Esophagus muscularis mucosa (tissue), 4 donors: Measurements from ENCODE around the gene CELSR1. TPM values are rescaled to one million over a fixed set of nuclear protein-coding genes. Genes with fewer than 3 reads are reported as not detected.

ENCODE experiments used
- DNase-seq: peaks from one replicate; pipeline ENCODE4 v3.0.0-alpha.2; 2017; ENCODE audit errors: extremely low spot score
- H3K27ac ChIP-seq, 4 donors: fragments of 200-600 bp; sonication (generic); replicated peaks in 1 of 4; 1 replicate in 3 of 4; 2 replicates in 1 of 4; pipeline ENCODE4 v1.5.1; 2016 to 2019; ENCODE audit warnings: mild to moderate bottlenecking in 1 of 4
- H3K27me3 ChIP-seq, 4 donors: fragments of 200-600 bp; sonication (generic); one replicate each; pipeline versions ENCODE4 v1.5.1 to v1.6.0; 2016 to 2019
- H3K36me3 ChIP-seq, 4 donors: fragments of 200-600 bp; sonication (generic); one replicate each; pipeline ENCODE4 v1.5.1; 2016 to 2019
- H3K4me1 ChIP-seq, 4 donors: fragments of 200-600 bp; sonication (generic); one replicate each; pipeline ENCODE4 v1.5.1; 2016 to 2019
- H3K4me3 ChIP-seq, 4 donors: fragments of 200-600 bp; sonication (generic); 1 replicate in 2 of 4; 2 replicates in 2 of 4; pipeline ENCODE4 v1.5.1; 2016 to 2019; ENCODE audit warnings: mild to moderate bottlenecking in 4 of 4, moderate library complexity in 1 of 4
- H3K9me3 ChIP-seq, 4 donors: fragments of 200-600 bp; sonication (generic); 1 replicate in 3 of 4; 2 replicates in 1 of 4; pipeline ENCODE4 v1.5.1; 2016 to 2019
- EP300 ChIP-seq: sonication (generic); formaldehyde crosslinking; IDR thresholded peaks from one replicate; pipeline ENCODE4 v1.6.1; 2017; ENCODE audit warnings: antibody characterized with exemption
- POLR2A ChIP-seq: fragments of 450-650 bp; IDR thresholded peaks from one replicate; pipeline ENCODE4 v1.6.1; 2017; ENCODE audit warnings: antibody characterized with exemption, moderate library complexity, mild to moderate bottlenecking, low read depth
- POLR2AphosphoS5 ChIP-seq, 2 donors: sonication (generic); formaldehyde crosslinking; IDR thresholded peaks; one replicate each; pipeline ENCODE4 v1.6.1; 2017; ENCODE audit warnings: antibody characterized with exemption in 2 of 2
- WGBS: methylation state at CpG from one replicate; pipeline ENCODE4 v1.1.5; 2018; 5-methylcytosine and 5-hydroxymethylcytosine counted together
- intact Hi-C: fragments of 100-400 bp; cut with DNase I; formaldehyde crosslinking; loops from one replicate; pipeline ENCODE4 v1.15.1; 2023
- total RNA-seq, 4 donors: library from RNA; depleted of rRNA; stranded (reverse); fragments of >200 nt; gene quantifications; one replicate each; pipeline versions ENCODE4 v1.1.0 to v1.2.1, GENCODE V29; 2016
- TF ChIP-seq, protein P1 (sequence below), 3 experiments: fragments of 200-600 bp in 2 of 3; fragments of 450-650 bp in 1 of 3; sonication (generic) in 2 of 3; IDR thresholded peaks; one replicate each; pipeline ENCODE4 v1.5.1; 2017 to 2019; ENCODE audit warnings: antibody characterized with exemption in 3 of 3, mild to moderate bottlenecking in 2 of 3, moderate library complexity in 1 of 3

CELSR1 gene
- total RNA-seq, 4 donors from 2014 or later, result 2.5 to 2.7 (median 2.6) TPM

DNA sequence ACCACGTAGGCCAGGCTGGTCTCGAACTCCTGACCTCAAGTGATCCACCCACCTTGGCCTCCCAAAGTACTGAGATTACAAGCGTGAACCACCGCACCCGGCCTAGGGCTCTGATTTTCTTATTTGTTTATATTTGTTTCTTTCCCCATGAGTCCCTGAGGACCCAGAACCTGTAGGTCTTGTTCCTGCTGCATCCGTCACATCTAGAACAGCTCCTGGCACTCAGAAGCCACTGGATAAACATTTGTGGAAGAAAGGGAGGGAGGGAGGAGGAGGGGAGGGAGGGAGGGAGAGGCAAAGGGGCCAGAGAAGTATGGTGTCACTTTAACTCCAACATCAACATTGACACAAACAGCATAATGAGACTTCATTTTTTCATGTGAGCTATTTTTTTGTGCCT is 67.7 kb downstream of the CELSR1 start:
- peaks cover 0 to 23% (median 0%) of the 10 kb centered on the region in 4 donors for H3K27me3 ChIP-seq
- H3K27ac ChIP-seq, result no peak overlapping the region
- TF ChIP-seq, protein P1, sequence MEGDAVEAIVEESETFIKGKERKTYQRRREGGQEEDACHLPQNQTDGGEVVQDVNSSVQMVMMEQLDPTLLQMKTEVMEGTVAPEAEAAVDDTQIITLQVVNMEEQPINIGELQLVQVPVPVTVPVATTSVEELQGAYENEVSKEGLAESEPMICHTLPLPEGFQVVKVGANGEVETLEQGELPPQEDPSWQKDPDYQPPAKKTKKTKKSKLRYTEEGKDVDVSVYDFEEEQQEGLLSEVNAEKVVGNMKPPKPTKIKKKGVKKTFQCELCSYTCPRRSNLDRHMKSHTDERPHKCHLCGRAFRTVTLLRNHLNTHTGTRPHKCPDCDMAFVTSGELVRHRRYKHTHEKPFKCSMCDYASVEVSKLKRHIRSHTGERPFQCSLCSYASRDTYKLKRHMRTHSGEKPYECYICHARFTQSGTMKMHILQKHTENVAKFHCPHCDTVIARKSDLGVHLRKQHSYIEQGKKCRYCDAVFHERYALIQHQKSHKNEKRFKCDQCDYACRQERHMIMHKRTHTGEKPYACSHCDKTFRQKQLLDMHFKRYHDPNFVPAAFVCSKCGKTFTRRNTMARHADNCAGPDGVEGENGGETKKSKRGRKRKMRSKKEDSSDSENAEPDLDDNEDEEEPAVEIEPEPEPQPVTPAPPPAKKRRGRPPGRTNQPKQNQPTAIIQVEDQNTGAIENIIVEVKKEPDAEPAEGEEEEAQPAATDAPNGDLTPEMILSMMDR (IDR thresholded peaks at IDR 0.05), result no peak
- TF ChIP-seq POLR2A, result no peak
- no peak for TF ChIP-seq POLR2AphosphoS5 (IDR thresholded peaks at IDR 0.05)
- no peak for TF ChIP-seq EP300
- WGBS, result 65% methylated on average over 6 of the region's 6 CpGs
- intact Hi-C loops, result no loop called here
- no peak overlapping the region for H3K4me3 ChIP-seq
- no peak for DNase-seq
- H3K36me3 ChIP-seq, result no peaks in the 10 kb centered on the region
- H3K4me1 ChIP-seq, result no peaks in the 10 kb centered on the region
- H3K9me3 ChIP-seq, result no peaks in the 10 kb centered on the region

DNA sequence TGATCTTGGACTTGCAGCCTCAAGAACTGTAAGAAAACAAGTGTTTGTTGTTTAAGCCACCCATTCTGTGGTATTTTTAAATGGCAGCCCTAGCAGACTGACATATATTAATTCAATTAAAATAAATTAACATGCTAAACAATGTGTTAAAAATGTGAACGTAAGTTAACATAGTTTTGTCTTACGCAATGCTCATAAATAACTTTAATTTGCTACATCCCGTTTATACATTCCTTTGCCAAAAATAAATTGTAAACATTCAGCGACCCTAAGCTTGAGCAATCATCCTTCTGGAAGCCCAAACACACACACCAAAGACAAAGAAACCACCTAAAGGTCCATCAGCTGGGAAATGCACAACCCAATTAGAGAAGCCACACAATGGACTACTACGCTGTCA is 70.4 kb downstream of the CELSR1 start:
- H3K36me3 ChIP-seq, result peaks cover 0 to 9% (median 0%) of the 10 kb centered on the region in 4 donors
- intact Hi-C loops, result no loop called here
- no peaks in the 10 kb centered on the region for H3K4me1 ChIP-seq
- H3K27me3 ChIP-seq, result peaks cover 0 to 18% (median 0%) of the 10 kb centered on the region in 4 donors
- 68% methylated on average over 5 of the region's 5 CpGs for WGBS
- DNase-seq, result no peak
- H3K4me3 ChIP-seq, result no peak overlapping the region
- H3K9me3 ChIP-seq, result no peaks in the 10 kb centered on the region
- TF ChIP-seq EP300, result no peak
- H3K27ac ChIP-seq, result no peak overlapping the region

DNA sequence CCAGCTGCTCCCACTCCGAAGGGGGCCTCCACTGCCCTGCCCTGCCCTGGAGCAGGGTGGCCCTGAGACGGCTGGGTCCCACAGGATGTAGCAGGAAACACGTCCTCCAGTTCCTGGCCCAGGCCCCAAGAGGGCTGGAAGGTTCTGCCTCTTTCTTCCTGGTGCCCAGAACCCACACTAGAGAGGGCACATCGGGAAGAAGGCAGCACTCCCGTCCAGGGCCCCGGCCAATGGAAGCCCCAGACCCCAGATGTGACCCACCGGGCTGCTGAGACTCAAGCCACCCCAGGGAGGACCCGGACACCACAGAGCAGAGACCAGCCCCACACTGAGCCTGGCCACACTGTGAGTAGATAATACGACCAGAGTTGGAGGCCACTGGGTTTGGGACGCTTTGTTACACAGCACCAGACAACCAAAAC is 71.2 kb downstream of the CELSR1 start:
- Histone ChIP-seq H3K4me3 (no peak overlapping the region), H3K4me1 (no peaks in the 10 kb centered on the region), H3K27me3 (peaks cover 0 to 18% (median 0%) of the 10 kb centered on the region in 4 donors), H3K36me3 (peaks cover 0 to 13% (median 0%) of the 10 kb centered on the region in 4 donors), H3K27ac (no peak overlapping the region), H3K9me3 (no peaks in the 10 kb centered on the region)
- no peak for DNase-seq
- intact Hi-C loops, result no loop called here
- TF ChIP-seq EP300 (no peak), POLR2A (no peak), POLR2AphosphoS5 (IDR thresholded peaks at IDR 0.05) (no peak)
- TF ChIP-seq, protein P1 (IDR thresholded peaks at IDR 0.05), result no peak
- WGBS, result 78% methylated on average over 6 of the region's 10 CpGs

DNA sequence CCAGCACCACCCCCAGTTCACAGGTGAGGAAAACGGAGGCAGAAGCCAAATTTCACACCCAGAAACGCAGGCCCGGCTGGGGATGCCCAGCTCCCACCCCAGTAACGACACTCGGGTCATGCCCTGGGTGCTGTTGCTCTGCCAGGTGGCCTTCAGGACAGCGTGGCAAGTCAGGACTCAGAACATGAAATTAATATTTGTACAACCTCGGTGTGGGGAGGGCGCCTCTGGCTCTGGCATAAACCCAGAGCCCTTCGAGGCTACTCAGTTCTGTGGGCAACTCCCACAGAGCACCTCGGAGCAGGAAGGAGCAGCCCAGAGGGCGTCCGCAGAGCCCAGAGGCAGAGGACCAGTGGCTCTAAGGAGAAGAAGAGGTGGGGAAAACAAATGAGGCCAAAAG is 71.6 kb downstream of the CELSR1 start:
- H3K27me3 ChIP-seq, result peaks cover 0 to 18% (median 0%) of the 10 kb centered on the region in 4 donors
- TF ChIP-seq POLR2AphosphoS5 (IDR thresholded peaks at IDR 0.05) (no peak), EP300 (no peak), POLR2A (no peak)
- TF ChIP-seq, protein P1 (IDR thresholded peaks at IDR 0.05), result no peak
- H3K4me3 ChIP-seq, result no peak overlapping the region
- no peak for DNase-seq
- no peak overlapping the region for H3K27ac ChIP-seq
- no peaks in the 10 kb centered on the region for H3K9me3 ChIP-seq
- peaks cover 0 to 13% (median 0%) of the 10 kb centered on the region in 4 donors for H3K36me3 ChIP-seq
- intact Hi-C loops, result no loop called here
- WGBS, result 87% methylated on average over 9 of the region's 12 CpGs
- H3K4me1 ChIP-seq, result no peaks in the 10 kb centered on the region

DNA sequence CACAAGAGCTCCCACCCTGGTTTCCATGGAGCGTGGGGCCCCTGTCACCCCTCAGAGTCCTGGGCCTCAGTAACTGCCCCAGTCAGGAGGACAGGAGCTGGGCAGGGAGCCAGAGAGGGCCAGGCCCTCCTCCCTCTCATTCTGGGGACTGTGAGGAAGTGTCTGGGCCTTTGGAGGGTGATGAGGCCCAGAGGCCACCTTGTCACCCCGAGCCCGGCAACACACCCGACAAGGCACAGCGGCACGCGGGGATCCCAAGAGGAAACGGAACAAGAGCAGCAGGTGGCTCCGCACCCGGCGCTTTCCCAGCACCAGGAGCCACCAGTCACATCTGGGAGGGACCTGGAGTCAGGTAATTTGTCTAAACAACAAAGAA is 72.1 kb downstream of the CELSR1 start:
- Histone ChIP-seq H3K27me3 (peaks cover 0 to 18% (median 0%) of the 10 kb centered on the region in 4 donors), H3K4me1 (no peaks in the 10 kb centered on the region), H3K4me3 (no peak overlapping the region), H3K9me3 (no peaks in the 10 kb centered on the region), H3K27ac (no peak overlapping the region), H3K36me3 (peaks cover 0 to 13% (median 0%) of the 10 kb centered on the region in 4 donors)
- DNase-seq, result no peak
- intact Hi-C loops, result no loop called here
- 69% methylated on average over 10 of the region's 11 CpGs for WGBS
- TF ChIP-seq, protein P1 (IDR thresholded peaks at IDR 0.05), result no peak
- TF ChIP-seq POLR2AphosphoS5 (IDR thresholded peaks at IDR 0.05) (no peak), POLR2A (no peak), EP300 (no peak)
